Uterine smooth muscle cell (primary cell): ENCODE data around the gene TEX13C. TPM values are rescaled to one million over a fixed set of nuclear protein-coding genes. Genes with fewer than 3 reads are reported as not detected.

ENCODE experiments used
- total RNA-seq: library from RNA; depleted of rRNA; stranded (reverse); fragments of >200 nt; gene quantifications from 2 replicates; pipeline ENCODE4 v1.2.3, GENCODE V29; 2014

TEX13C gene
- total RNA-seq, result not detected in 2 replicates

GRCh38 chrX:125319646-125320521 lies at the start of gene TEX13C:
TEX13C (plus strand) TSS chrX:125319871; CDS start chrX:125320120, 249 bp downstream.

